Trophoblast cell (in vitro differentiated cells and primary cell): ENCODE data around the gene ZYG11A.

Experiments used
- DNase-seq, 2 donors: peaks; one replicate each; pipeline ENCODE4 v3.0.0-alpha.2; 2016
- H2AFZ ChIP-seq: 2 replicates; pipeline ENCODE4 v1.6.1; 2013; ENCODE audit warnings: low read length, moderate library complexity, mild to moderate bottlenecking; ENCODE audit not compliant: insufficient read depth, poor library complexity
- H2AK5ac ChIP-seq: 2 replicates; pipeline ENCODE4 v1.6.1; 2013; ENCODE audit warnings: mild to moderate bottlenecking, low read length
- H2BK120ac ChIP-seq: 2 replicates; pipeline ENCODE4 v1.6.1; 2013; ENCODE audit warnings: low read length, mild to moderate bottlenecking, moderate library complexity; ENCODE audit not compliant: insufficient read depth, poor library complexity
- H2BK12ac ChIP-seq: 2 replicates; pipeline ENCODE4 v1.6.1; 2013; ENCODE audit warnings: mild to moderate bottlenecking, low read length, moderate library complexity
- H2BK5ac ChIP-seq: 2 replicates; pipeline ENCODE4 v1.6.1; 2013; ENCODE audit warnings: low read length, low read depth, moderate library complexity, mild to moderate bottlenecking; ENCODE audit not compliant: poor library complexity
- H3K14ac ChIP-seq: 2 replicates; pipeline ENCODE4 v1.6.1; 2013; ENCODE audit warnings: mild to moderate bottlenecking, low read length
- H3K18ac ChIP-seq: 2 replicates; pipeline ENCODE4 v1.6.1; 2013; ENCODE audit warnings: mild to moderate bottlenecking, low read length
- H3K23ac ChIP-seq: 2 replicates; pipeline ENCODE4 v1.6.1; 2013; ENCODE audit warnings: low read length
- H3K27ac ChIP-seq: 2 replicates; pipeline ENCODE4 v1.5.1; 2013; ENCODE audit warnings: low read depth, mild to moderate bottlenecking, inconsistent platforms, low read length, moderate library complexity
- H3K27me3 ChIP-seq: 2 replicates; pipeline ENCODE4 v1.6.1; 2013; ENCODE audit warnings: inconsistent platforms, mild to moderate bottlenecking, low read length, moderate library complexity; ENCODE audit not compliant: insufficient read depth
- H3K36me3 ChIP-seq, 2 experiments: 1 replicate in 1 of 2; 2 replicates in 1 of 2; pipeline ENCODE4 v1.6.1; 2013; ENCODE audit warnings: low read length in 2 of 2, mild to moderate bottlenecking in 2 of 2, moderate library complexity in 1 of 2; ENCODE audit not compliant: insufficient read depth in 2 of 2, control insufficient read depth in 1 of 2
- H3K4ac ChIP-seq: 2 replicates; pipeline ENCODE4 v1.6.1; 2013; ENCODE audit warnings: low read depth, mild to moderate bottlenecking, low read length, moderate library complexity
- H3K4me1 ChIP-seq, 2 experiments: 1 replicate in 1 of 2; 2 replicates in 1 of 2; pipeline ENCODE4 v1.6.1; 2013; ENCODE audit warnings: low read length in 2 of 2, mild to moderate bottlenecking in 2 of 2, moderate library complexity in 1 of 2; ENCODE audit not compliant: insufficient read depth in 2 of 2, control insufficient read depth in 1 of 2
- H3K4me2 ChIP-seq: 2 replicates; pipeline ENCODE4 v1.6.1; 2013; ENCODE audit warnings: inconsistent platforms, mild to moderate bottlenecking, low read length, moderate library complexity
- H3K4me3 ChIP-seq: 2 replicates; pipeline ENCODE4 v1.5.1; 2013; ENCODE audit warnings: mild to moderate bottlenecking, low read depth, low read length, inconsistent platforms
- H3K79me1 ChIP-seq: one replicate; pipeline ENCODE4 v1.6.1; 2013; ENCODE audit warnings: low read length
- H3K79me2 ChIP-seq: 2 replicates; pipeline ENCODE4 v1.6.1; 2013; ENCODE audit warnings: low read length, mild to moderate bottlenecking; ENCODE audit not compliant: control insufficient read depth, insufficient read depth, poor library complexity
- H3K9ac ChIP-seq: 2 replicates; pipeline ENCODE4 v1.6.1; 2013; ENCODE audit warnings: mild to moderate bottlenecking, low read length
- H3K9me3 ChIP-seq: 2 replicates; pipeline ENCODE4 v1.6.1; 2013; ENCODE audit warnings: low read depth, mild to moderate bottlenecking, control low read depth, inconsistent platforms, low read length; ENCODE audit not compliant: insufficient read depth
- H4K12ac ChIP-seq: 2 replicates; pipeline ENCODE4 v1.6.1; 2013; ENCODE audit warnings: low read depth, mild to moderate bottlenecking, low read length, moderate library complexity
- H4K8ac ChIP-seq: 2 replicates; pipeline ENCODE4 v1.6.1; 2013; ENCODE audit warnings: low read depth, mild to moderate bottlenecking, low read length, moderate library complexity
- H4K91ac ChIP-seq: one replicate; pipeline ENCODE4 v1.6.1; 2013; ENCODE audit warnings: low read depth, mild to moderate bottlenecking, low read length, moderate library complexity
- WGBS: extraction: QIAGEN DNeasy Blood & Tissue Kit; methylation state at CpG from one replicate; pipeline ENCODE4 v1.1.7; 2013; ENCODE audit warnings: missing lambda C conversion rate; ENCODE audit not compliant: insufficient read length, insufficient coverage; ENCODE audit errors: extremely low coverage; 5-methylcytosine and 5-hydroxymethylcytosine counted together

The ZYG11A gene

DNA sequence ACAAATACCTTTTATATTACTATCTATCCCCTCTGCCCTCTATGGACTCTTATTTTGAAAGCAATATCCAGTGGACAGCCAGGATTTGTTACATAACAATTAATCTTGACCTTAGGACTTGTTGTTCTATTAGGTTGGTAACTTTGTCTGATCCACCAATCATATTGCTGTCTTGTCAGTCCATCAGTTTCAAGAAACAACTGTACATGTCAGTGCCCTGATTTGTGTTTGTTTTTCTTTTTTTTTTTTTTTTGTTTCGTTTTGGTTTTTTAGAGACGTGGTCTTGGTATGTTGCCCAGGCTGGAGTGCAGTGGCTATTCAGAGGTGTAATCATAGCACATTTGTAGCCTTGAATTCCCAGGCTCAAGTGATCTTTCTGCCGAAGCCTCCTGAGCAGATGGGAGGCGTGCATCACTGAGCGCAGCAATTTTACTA is 83.0 kb downstream of the ZYG11A start:
- peaks cover 8 to 15% of the 10 kb centered on the region in 2 experiments for H3K4me1 ChIP-seq
- no peak overlapping the region for H3K18ac ChIP-seq
- H2AFZ ChIP-seq: no peak overlapping the region
- H3K9ac ChIP-seq: no peak overlapping the region
- H2BK5ac ChIP-seq: no peak overlapping the region
- no peak overlapping the region for H3K27ac ChIP-seq
- H3K27me3 ChIP-seq: no peaks in the 10 kb centered on the region
- no peak overlapping the region for H3K4ac ChIP-seq
- peaks cover 13% of the 10 kb centered on the region for H3K79me1 ChIP-seq
- H3K36me3 ChIP-seq: no peaks in the 10 kb centered on the region
- no peak overlapping the region for H4K12ac ChIP-seq
- peaks cover 6% of the 10 kb centered on the region for H3K79me2 ChIP-seq
- H3K23ac ChIP-seq: no peak overlapping the region
- H3K14ac ChIP-seq: no peak overlapping the region
- no peak overlapping the region for H2BK12ac ChIP-seq
- H3K4me3 ChIP-seq: no peak overlapping the region
- H4K91ac ChIP-seq: no peak overlapping the region
- H3K9me3 ChIP-seq: no peaks in the 10 kb centered on the region
- H2AK5ac ChIP-seq: no peak overlapping the region
- no peak overlapping the region for H2BK120ac ChIP-seq
- H4K8ac ChIP-seq: no peak overlapping the region
- no peak for DNase-seq
- no CpG with 5 or more reads among the region's 5 CpGs for WGBS
- H3K4me2 ChIP-seq: no peak overlapping the region

DNA sequence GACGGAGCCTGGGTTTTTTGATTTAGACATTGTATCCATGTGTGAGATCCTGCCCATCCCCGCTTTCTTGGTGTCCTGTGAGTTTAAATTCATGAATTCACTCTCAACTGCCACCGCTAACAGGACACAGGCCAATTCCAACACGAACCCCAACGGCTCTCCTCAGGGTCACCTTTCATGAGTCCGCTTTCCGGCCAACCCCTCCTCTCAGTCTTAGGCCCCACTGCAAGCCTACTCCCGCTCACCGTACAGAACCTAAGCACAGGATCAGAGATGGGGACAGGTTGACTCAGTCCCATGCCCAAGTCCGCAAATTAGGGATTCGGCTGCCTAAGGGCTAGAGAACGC is 84.3 kb downstream of the ZYG11A start:
- H2BK5ac ChIP-seq: no peak overlapping the region
- no peaks in the 10 kb centered on the region for H3K27me3 ChIP-seq
- H3K23ac ChIP-seq: no peak overlapping the region
- no peak overlapping the region for H4K12ac ChIP-seq
- H3K4ac ChIP-seq: no peak overlapping the region
- peak overlapping the region; percentile 66 for H3K4me3 ChIP-seq
- no CpG with 5 or more reads among the region's 12 CpGs for whole genome bisulfite sequencing
- no peak overlapping the region for H4K91ac ChIP-seq
- peak overlapping the region; percentile 95 for H3K4me2 ChIP-seq
- no peak overlapping the region for H2AK5ac ChIP-seq
- H3K79me2 ChIP-seq: peaks cover 2% of the 10 kb centered on the region
- no peak overlapping the region for H2BK12ac ChIP-seq
- H3K27ac ChIP-seq: no peak overlapping the region
- peak overlapping the region; percentile 30 for H4K8ac ChIP-seq
- peaks cover 6% of the 10 kb centered on the region for H3K79me1 ChIP-seq
- H3K9me3 ChIP-seq: no peaks in the 10 kb centered on the region
- H3K36me3 ChIP-seq: no peaks in the 10 kb centered on the region
- peak overlapping the region; percentile 72 for H2AFZ ChIP-seq
- H3K9ac ChIP-seq: no peak overlapping the region
- H3K14ac ChIP-seq: peak overlapping the region; percentile 27
- no peak for DNase-seq
- H3K4me1 ChIP-seq: peaks cover 2 to 7% of the 10 kb centered on the region in 2 experiments
- no peak overlapping the region for H2BK120ac ChIP-seq
- H3K18ac ChIP-seq: no peak overlapping the region

DNA sequence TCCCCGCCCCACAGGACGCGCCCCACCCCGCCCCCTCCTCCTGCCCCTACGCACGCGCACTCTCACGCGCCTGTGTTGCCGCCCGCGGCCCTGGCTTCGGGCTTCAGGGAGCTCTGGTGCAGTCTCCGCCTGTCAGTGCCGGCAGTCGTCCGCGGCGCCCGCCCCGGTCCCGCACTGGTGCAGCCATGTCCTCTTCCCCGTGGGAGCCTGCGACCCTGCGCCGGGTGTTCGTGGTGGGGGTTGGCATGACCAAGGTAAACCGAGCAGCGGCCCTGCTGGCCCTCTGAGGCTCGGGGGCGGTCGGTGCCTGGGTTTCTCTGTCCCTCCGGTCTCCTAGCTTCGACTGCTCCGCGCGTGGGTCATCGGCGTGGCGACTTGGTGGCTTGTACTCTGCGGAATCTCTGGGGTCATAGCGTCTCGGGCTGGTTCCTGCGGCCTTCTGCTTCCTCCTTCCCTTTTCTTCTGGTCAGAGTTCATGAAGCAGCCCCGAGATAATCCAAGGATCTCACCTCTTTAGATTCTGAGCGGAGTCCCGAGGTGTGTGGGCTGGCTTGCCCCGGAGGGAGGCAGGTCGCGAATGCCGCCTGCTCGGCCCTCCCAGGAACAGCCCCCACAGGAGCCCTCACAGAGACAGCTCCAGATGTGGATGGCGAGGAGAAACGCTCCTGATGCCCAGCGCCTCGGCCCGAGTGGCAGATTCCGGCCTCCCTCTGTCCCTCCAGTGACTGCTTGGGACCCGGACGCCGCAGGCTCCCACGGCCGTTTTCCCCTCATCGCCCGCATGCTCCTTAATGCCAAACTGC is 84.9 kb downstream of the ZYG11A start, which contains the start of gene SCP2:
Gene SCP2, plus strand, starts transcription at position 65 of the 803 bp plus-strand sequence. Its CDS starts 121 bp downstream, at position 186.
- no peak within 1 kb of the TSS for H3K23ac ChIP-seq
- H3K36me3 ChIP-seq: no peaks in the 10 kb centered on the region
- H2BK12ac ChIP-seq: no peak within 1 kb of the TSS
- no CpG with 5 or more reads among the region's 65 CpGs for WGBS
- no peak within 1 kb of the TSS for H2AK5ac ChIP-seq
- H3K9me3 ChIP-seq: no peaks in the 10 kb centered on the region
- peak within 1 kb of the TSS; percentile 61 for H4K12ac ChIP-seq
- peak within 1 kb of the TSS; percentile 76 for H3K4me3 ChIP-seq
- no peak within 1 kb of the TSS for H3K27ac ChIP-seq
- peaks cover 6% of the 10 kb centered on the region for H3K79me1 ChIP-seq
- peak within 1 kb of the TSS; percentile 28 for H3K9ac ChIP-seq
- peak within 1 kb of the TSS; percentile 44 for H3K18ac ChIP-seq
- peak within 1 kb of the TSS; percentile 64 for H4K8ac ChIP-seq
- H3K4ac ChIP-seq: no peak within 1 kb of the TSS
- H2BK5ac ChIP-seq: no peak within 1 kb of the TSS
- peak within 1 kb of the TSS; percentile 72 for H2AFZ ChIP-seq
- peaks cover 2 to 7% of the 10 kb centered on the region in 2 experiments for H3K4me1 ChIP-seq
- H4K91ac ChIP-seq: peak within 1 kb of the TSS; percentile 40
- DNase-seq: peak; percentile 69 to 83
- peak within 1 kb of the TSS; percentile 44 for H2BK120ac ChIP-seq
- peaks cover 2% of the 10 kb centered on the region for H3K79me2 ChIP-seq
- peak within 1 kb of the TSS; percentile 95 for H3K4me2 ChIP-seq
- H3K14ac ChIP-seq: peak within 1 kb of the TSS; percentile 57
- no peaks in the 10 kb centered on the region for H3K27me3 ChIP-seq

DNA sequence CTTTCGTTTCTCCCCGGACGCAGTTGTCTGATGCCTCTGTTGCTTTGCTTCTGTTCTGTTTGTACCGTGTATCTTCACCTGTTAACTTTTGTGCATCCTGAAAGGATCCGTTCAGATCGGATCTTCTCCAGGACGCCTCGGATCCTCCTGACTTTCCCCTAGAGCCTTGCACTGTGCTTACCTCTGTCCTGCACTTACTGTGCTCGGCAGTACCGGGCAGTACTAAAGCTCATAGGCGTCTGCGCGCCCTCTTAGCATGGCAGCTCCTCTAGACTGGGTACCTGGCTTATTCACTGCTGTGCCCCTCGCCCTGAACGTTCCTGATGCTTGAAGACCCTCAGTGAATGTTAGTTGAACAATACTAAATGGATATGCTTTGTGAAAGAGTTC is 85.5 kb downstream of the ZYG11A start:
- H4K12ac ChIP-seq: no peak overlapping the region
- no peak overlapping the region for H3K18ac ChIP-seq
- H3K4me2 ChIP-seq: peak overlapping the region; percentile 95
- DNase-seq: no peak
- H2BK120ac ChIP-seq: no peak overlapping the region
- no peak overlapping the region for H4K91ac ChIP-seq
- H3K9me3 ChIP-seq: no peaks in the 10 kb centered on the region
- no peak overlapping the region for H2BK5ac ChIP-seq
- peaks cover 2 to 7% of the 10 kb centered on the region in 2 experiments for H3K4me1 ChIP-seq
- H4K8ac ChIP-seq: no peak overlapping the region
- H3K23ac ChIP-seq: no peak overlapping the region
- H2AK5ac ChIP-seq: no peak overlapping the region
- peaks cover 2% of the 10 kb centered on the region for H3K79me2 ChIP-seq
- no peak overlapping the region for H3K14ac ChIP-seq
- H3K79me1 ChIP-seq: peaks cover 6% of the 10 kb centered on the region
- no peaks in the 10 kb centered on the region for H3K27me3 ChIP-seq
- no peak overlapping the region for H2AFZ ChIP-seq
- no peak overlapping the region for H3K9ac ChIP-seq
- no peak overlapping the region for H2BK12ac ChIP-seq
- H3K27ac ChIP-seq: no peak overlapping the region
- WGBS: no CpG with 5 or more reads among the region's 15 CpGs
- no peak overlapping the region for H3K4ac ChIP-seq
- H3K4me3 ChIP-seq: peak overlapping the region; percentile 76
- no peaks in the 10 kb centered on the region for H3K36me3 ChIP-seq
